Mammary epithelial cell (primary cell): ENCODE data around the gene HIBADH.

Experiments
- EZH2 ChIP-seq: IDR thresholded peaks from 2 replicates; pipeline ENCODE4 v1.6.1; 2012; ENCODE audit warnings: low read length, inconsistent platforms, borderline replicate concordance
- TF ChIP-seq, protein P1 (sequence below), 2 donors: IDR thresholded peaks in 1 of 2; conservative IDR thresholded peaks in 1 of 2; 2 replicates each; pipeline ENCODE4 v1.5.1; 2011 to 2012; ENCODE audit warnings: inconsistent platforms in 2 of 2, low read length in 2 of 2, mild to moderate bottlenecking in 2 of 2, control low read depth in 1 of 2, low read depth in 1 of 2; ENCODE audit not compliant: insufficient read depth in 1 of 2; ENCODE audit errors: extremely low read depth in 1 of 2

DNA sequence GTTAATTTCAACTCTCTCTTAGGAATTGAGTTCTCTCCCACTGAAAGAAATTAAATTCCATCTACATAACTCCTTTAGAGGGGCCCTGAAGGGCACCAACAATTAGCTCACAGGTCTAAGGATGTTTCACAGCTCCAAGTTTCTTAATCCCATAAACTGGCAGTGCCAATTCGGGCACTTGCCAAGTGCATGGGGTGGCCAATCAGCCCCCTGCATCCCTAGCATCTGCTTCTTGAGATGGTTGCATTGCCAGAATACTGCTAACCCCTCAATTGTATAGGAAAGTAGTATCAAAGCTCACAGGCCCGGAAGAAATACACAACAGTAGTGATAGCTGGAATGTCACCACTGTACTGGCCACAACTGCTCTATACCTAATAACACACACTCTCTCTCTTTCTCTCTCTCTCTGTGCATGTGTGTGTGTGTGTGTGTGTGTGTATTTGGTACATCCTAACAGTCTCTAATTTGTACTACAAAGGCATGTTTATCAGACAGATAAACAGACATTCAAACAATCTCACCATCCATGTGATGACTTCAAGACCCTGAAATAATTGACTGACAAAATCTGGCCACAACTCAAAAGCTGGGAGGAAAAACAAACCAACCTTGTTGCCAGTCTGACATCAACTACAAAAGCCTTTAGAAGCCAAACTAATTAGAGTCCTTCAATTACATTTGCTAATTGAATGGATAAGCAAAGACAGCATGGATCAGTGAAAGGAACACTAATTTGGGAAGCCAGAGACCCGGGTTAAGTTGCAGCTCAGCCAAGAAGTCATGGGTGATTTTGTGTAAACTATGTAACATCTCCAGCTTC, 27.8 kb downstream of the HIBADH start:
- TF ChIP-seq, protein P1, sequence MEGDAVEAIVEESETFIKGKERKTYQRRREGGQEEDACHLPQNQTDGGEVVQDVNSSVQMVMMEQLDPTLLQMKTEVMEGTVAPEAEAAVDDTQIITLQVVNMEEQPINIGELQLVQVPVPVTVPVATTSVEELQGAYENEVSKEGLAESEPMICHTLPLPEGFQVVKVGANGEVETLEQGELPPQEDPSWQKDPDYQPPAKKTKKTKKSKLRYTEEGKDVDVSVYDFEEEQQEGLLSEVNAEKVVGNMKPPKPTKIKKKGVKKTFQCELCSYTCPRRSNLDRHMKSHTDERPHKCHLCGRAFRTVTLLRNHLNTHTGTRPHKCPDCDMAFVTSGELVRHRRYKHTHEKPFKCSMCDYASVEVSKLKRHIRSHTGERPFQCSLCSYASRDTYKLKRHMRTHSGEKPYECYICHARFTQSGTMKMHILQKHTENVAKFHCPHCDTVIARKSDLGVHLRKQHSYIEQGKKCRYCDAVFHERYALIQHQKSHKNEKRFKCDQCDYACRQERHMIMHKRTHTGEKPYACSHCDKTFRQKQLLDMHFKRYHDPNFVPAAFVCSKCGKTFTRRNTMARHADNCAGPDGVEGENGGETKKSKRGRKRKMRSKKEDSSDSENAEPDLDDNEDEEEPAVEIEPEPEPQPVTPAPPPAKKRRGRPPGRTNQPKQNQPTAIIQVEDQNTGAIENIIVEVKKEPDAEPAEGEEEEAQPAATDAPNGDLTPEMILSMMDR (conservative IDR thresholded peaks at IDR 0.05 in 1 of 2, IDR thresholded peaks at IDR 0.05 in 1 of 2; ENCODE audit: extremely low read depth in 1 of 2, insufficient read depth in 1 of 2, low read depth in 1 of 2, low read length in 2 of 2) = no peak
- TF ChIP-seq EZH2 = no peak
